Neural crest cell (in vitro differentiated cells): ENCODE results near the gene SRRT. TPM values are rescaled to one million over a fixed set of nuclear protein-coding genes. Genes with fewer than 3 reads are reported as not detected.
A peak's percentile ranks its signal among the peaks of the same experiment; 100 is the strongest.

ENCODE experiments used
- DNase-seq: peaks from one replicate; pipeline ENCODE4 v3.0.0; 2021; ENCODE audit warnings: low read depth, mixed read lengths, low spot score
- H3K27ac Mint-ChIP-seq: one replicate; pipeline ENCODE4 v1.8.0; 2021; ENCODE audit warnings: mild to moderate bottlenecking, mixed read lengths; ENCODE audit not compliant: unreplicated experiment
- H3K27me3 Mint-ChIP-seq: 2 replicates; pipeline ENCODE4 v1.8.0; 2021; ENCODE audit warnings: low read depth, mild to moderate bottlenecking, mixed read lengths
- H3K36me3 Mint-ChIP-seq: 2 replicates; pipeline ENCODE4 v1.8.0; 2021; ENCODE audit warnings: low read depth, mild to moderate bottlenecking, mixed read lengths
- H3K4me1 Mint-ChIP-seq: 2 replicates; pipeline ENCODE4 v1.8.0; 2021; ENCODE audit warnings: mixed read lengths
- H3K4me3 Mint-ChIP-seq: one replicate; pipeline ENCODE4 v1.8.0; 2021; ENCODE audit warnings: mild to moderate bottlenecking, mixed read lengths
- H3K9me3 Mint-ChIP-seq: 2 replicates; pipeline ENCODE4 v1.8.0; 2021; ENCODE audit warnings: mixed read lengths
- CTCF ChIP-seq: fragments of 200-600 bp; sonication (generic); conservative IDR thresholded peaks from 2 replicates; pipeline ENCODE4 v1.5.0; 2021; ENCODE audit warnings: antibody characterized with exemption, mild to moderate bottlenecking
- total RNA-seq: library from RNA; stranded (reverse); gene quantifications from 2 replicates; pipeline ENCODE4 v1.2.1, GENCODE V29; 2021

Gene SRRT
- total RNA-seq, 1 donor from 2014 or later: 356 TPM

- DNase-seq: no peak
- peak overlapping the region; percentile 44 for H3K4me3 Mint-ChIP-seq
- peak overlapping the region; percentile 45 for H3K27ac Mint-ChIP-seq
- peaks cover 6% of the 10 kb centered on the region for H3K27me3 Mint-ChIP-seq
- peaks cover 40% of the 10 kb centered on the region for H3K4me1 Mint-ChIP-seq
- H3K9me3 Mint-ChIP-seq: no peaks in the 10 kb centered on the region
- H3K36me3 Mint-ChIP-seq: peaks cover 34% of the 10 kb centered on the region
- no peak for TF ChIP-seq CTCF
Observed at GRCh38 chr7:100881136-100881535, 6.2 kb downstream of the SRRT start.

- H3K27me3 Mint-ChIP-seq: peaks cover 6% of the 10 kb centered on the region
- peak overlapping the region; percentile 12 for H3K4me3 Mint-ChIP-seq
- no peak for TF ChIP-seq CTCF
- DNase-seq: no peak
- H3K9me3 Mint-ChIP-seq: no peaks in the 10 kb centered on the region
- peaks cover 32% of the 10 kb centered on the region for H3K36me3 Mint-ChIP-seq
- peak overlapping the region; percentile 75 for H3K27ac Mint-ChIP-seq
- peaks cover 33% of the 10 kb centered on the region for H3K4me1 Mint-ChIP-seq
Observed at GRCh38 chr7:100882201-100882600, 7.3 kb downstream of the SRRT start.

- no peak for DNase-seq
- Mint-ChIP-seq H3K27ac (no peak overlapping the region), H3K27me3 (peaks cover 6% of the 10 kb centered on the region), H3K9me3 (no peaks in the 10 kb centered on the region), H3K4me3 (peak overlapping the region; percentile 44), H3K4me1 (peaks cover 37% of the 10 kb centered on the region), H3K36me3 (peaks cover 36% of the 10 kb centered on the region)
- TF ChIP-seq CTCF: no peak
Observed at GRCh38 chr7:100882785-100883526, 8.1 kb downstream of the SRRT start.

GRCh38 chr7:100884736-100885439 lies 10.0 kb downstream of the SRRT start:
- Mint-ChIP-seq H3K4me1 (peaks cover 27% of the 10 kb centered on the region), H3K36me3 (peaks cover 34% of the 10 kb centered on the region), H3K4me3 (peak overlapping the region; percentile 70), H3K9me3 (no peaks in the 10 kb centered on the region), H3K27me3 (peaks cover 5% of the 10 kb centered on the region), H3K27ac (peak overlapping the region; percentile 95)
- TF ChIP-seq CTCF: no peak
- no peak for DNase-seq

DNA sequence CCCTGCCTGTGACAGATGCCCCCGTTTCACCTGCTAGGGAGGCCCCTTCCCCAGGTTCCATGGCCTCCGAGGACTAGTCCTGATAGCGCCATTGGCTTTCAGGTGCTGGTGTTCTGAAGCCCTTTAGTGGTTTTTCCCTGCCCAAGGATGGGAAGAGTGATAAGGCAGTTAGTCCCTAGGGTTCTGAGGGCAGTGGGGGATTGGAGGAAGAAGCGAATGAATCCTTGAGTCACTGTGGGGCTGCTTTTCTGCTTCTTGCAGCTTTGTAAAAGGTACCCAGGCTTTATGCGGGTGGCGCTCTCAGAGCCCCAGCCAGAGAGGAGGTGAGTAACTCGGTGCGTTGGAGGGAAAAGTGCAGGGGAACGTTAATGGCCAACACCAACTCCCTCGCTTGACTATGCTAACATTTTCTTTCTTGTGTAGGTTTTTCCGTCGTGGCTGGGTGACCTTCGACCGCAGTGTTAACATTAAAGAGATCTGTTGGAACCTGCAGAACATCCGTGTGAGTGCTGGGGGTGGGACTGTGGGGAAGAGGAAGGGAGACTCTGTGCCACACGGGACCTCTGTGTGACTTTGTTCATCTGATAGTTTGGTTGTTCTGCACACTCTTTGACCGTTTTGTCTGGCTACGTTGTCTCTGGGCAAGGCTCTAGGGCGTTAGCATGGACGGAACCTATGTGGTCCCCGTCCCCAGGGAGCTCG lies 10.7 kb downstream of the SRRT start:
- peaks cover 5% of the 10 kb centered on the region for H3K27me3 Mint-ChIP-seq
- no peak for TF ChIP-seq CTCF
- H3K36me3 Mint-ChIP-seq: peaks cover 30% of the 10 kb centered on the region
- H3K4me3 Mint-ChIP-seq: peak overlapping the region; percentile 69
- no peak for DNase-seq
- H3K9me3 Mint-ChIP-seq: no peaks in the 10 kb centered on the region
- peaks cover 32% of the 10 kb centered on the region for H3K4me1 Mint-ChIP-seq
- H3K27ac Mint-ChIP-seq: no peak overlapping the region
